ENCODE data around the gene PSD4.

The PSD4 gene

GRCh38 chr2:113220970-113221708, 47.4 kb downstream of the PSD4 start:
- Histone ChIP-seq H3K9me3 (ENCODE audit: insufficient read depth, low read length) (no peaks in the 10 kb centered on the region), H2AFZ (ENCODE audit: low read depth, low read length) (no peak overlapping the region), H3K27ac (ENCODE audit: low read length) (no peak overlapping the region), H3K4me1 (ENCODE audit: low read length) (no peaks in the 10 kb centered on the region), H3K9ac (ENCODE audit: low read length) (no peak overlapping the region), H4K20me1 (ENCODE audit: insufficient read depth, low read length) (no peaks in the 10 kb centered on the region), H3K79me2 (ENCODE audit: low read length) (no peaks in the 10 kb centered on the region), H3K4me2 (ENCODE audit: low read length) (no peak overlapping the region), H3K4me3 (ENCODE audit: low read length) (no peak overlapping the region), H3K27me3 (ENCODE audit: low read depth, low read length) (no peaks in the 10 kb centered on the region), H3K36me3 (replicated peaks; ENCODE audit: low read depth, low read length) (no peaks in the 10 kb centered on the region)
- TF ChIP-seq EZH2phosphoT487 (IDR thresholded peaks at IDR 0.05; ENCODE audit: low read depth) (no peak), CTCF (IDR thresholded peaks at IDR 0.05; ENCODE audit: low read depth, low read length) (no peak)

DNA sequence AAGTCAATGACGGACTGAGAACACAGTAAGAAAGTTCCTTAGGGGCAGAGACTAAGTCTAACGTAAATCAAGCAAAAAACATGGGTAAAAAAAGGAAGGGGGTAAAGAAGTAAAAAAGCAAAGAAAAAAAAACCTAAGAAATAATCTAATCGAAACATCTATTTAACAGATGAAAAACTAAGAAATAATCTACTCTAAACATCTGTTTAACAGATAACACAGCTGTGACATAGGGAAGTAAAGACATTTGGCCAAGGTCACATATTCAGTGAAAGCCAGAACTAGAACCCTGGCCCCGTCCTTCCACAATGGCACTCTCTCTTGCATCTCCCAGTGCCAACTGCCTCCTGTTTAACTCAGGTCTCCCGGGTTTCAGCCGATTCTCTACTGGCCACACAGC, 48.1 kb downstream of the PSD4 start:
- no peaks in the 10 kb centered on the region for H3K27me3 ChIP-seq (ENCODE audit: low read depth, low read length)
- TF ChIP-seq EZH2phosphoT487 (IDR thresholded peaks at IDR 0.05; ENCODE audit: low read depth) (no peak), CTCF (IDR thresholded peaks at IDR 0.05; ENCODE audit: low read depth, low read length) (no peak)
- H4K20me1 ChIP-seq (ENCODE audit: insufficient read depth, low read length), result no peaks in the 10 kb centered on the region
- no peak overlapping the region for H3K4me3 ChIP-seq (ENCODE audit: low read length)
- H3K9ac ChIP-seq (ENCODE audit: low read length), result no peak overlapping the region
- no peak overlapping the region for H2AFZ ChIP-seq (ENCODE audit: low read depth, low read length)
- H3K9me3 ChIP-seq (ENCODE audit: insufficient read depth, low read length), result no peaks in the 10 kb centered on the region
- H3K79me2 ChIP-seq (ENCODE audit: low read length), result no peaks in the 10 kb centered on the region
- no peaks in the 10 kb centered on the region for H3K4me1 ChIP-seq (ENCODE audit: low read length)
- no peak overlapping the region for H3K27ac ChIP-seq (ENCODE audit: low read length)
- H3K36me3 ChIP-seq (replicated peaks; ENCODE audit: low read depth, low read length), result no peaks in the 10 kb centered on the region
- no peak overlapping the region for H3K4me2 ChIP-seq (ENCODE audit: low read length)

DNA sequence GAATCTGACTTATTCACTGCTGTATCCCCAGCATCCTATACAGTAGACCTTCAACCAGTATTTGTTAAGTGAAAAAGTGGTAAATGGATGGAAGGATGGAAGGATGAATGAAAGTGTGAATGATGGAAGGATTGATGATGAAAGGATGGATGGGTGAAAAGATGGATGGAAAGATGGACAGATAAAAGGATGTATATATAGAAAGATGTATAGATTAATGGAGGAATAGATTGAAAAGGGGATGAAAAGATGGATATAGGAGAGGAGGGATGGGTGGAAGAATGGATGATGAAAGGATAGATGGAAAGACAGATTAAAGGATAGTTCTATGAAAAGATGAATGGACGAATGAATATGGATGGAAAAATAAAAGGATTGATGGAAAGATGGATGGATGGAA, 50.0 kb downstream of the PSD4 start:
- Histone ChIP-seq H4K20me1 (ENCODE audit: insufficient read depth, low read length) (no peaks in the 10 kb centered on the region), H3K36me3 (replicated peaks; ENCODE audit: low read depth, low read length) (no peaks in the 10 kb centered on the region), H3K4me1 (ENCODE audit: low read length) (no peaks in the 10 kb centered on the region), H3K27me3 (ENCODE audit: low read depth, low read length) (no peaks in the 10 kb centered on the region), H3K27ac (ENCODE audit: low read length) (no peak overlapping the region), H3K9me3 (ENCODE audit: insufficient read depth, low read length) (no peaks in the 10 kb centered on the region), H3K4me2 (ENCODE audit: low read length) (no peak overlapping the region), H3K4me3 (ENCODE audit: low read length) (no peak overlapping the region), H2AFZ (ENCODE audit: low read depth, low read length) (no peak overlapping the region), H3K79me2 (ENCODE audit: low read length) (no peaks in the 10 kb centered on the region), H3K9ac (ENCODE audit: low read length) (no peak overlapping the region)
- TF ChIP-seq CTCF (IDR thresholded peaks at IDR 0.05; ENCODE audit: low read depth, low read length) (no peak), EZH2phosphoT487 (IDR thresholded peaks at IDR 0.05; ENCODE audit: low read depth) (no peak)

DNA sequence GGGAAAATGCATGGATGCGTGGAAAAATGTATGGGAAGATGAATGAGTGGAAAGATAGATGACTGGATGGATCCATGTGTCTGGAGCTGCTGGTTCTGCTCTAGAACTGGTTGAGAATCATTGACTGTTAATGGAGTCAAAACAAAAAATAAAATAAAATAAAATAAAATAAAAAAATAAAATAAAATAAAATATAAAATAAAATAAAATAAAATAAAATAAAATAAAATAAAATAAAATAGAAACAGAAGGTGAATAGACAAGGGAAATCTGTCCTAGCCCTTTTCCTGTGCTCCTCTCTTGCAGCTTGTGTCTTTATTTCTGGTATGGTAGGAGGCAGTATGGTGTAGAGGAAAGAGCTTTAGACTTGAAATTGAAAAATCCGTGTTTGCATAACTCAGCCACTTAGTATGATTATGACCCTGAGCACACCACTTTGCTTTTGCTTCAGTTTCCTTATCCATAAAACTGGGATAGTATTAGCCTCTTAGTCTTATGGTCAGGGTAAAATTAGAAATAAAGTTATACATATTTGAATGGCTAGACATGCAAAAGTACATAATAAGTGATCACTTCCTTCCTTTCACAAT, 51.0 kb downstream of the PSD4 start:
- no peak overlapping the region for H2AFZ ChIP-seq (ENCODE audit: low read depth, low read length)
- no peak overlapping the region for H3K4me3 ChIP-seq (ENCODE audit: low read length)
- no peak overlapping the region for H3K4me2 ChIP-seq (ENCODE audit: low read length)
- no peak overlapping the region for H3K9ac ChIP-seq (ENCODE audit: low read length)
- H4K20me1 ChIP-seq (ENCODE audit: insufficient read depth, low read length), result no peaks in the 10 kb centered on the region
- H3K4me1 ChIP-seq (ENCODE audit: low read length), result no peaks in the 10 kb centered on the region
- TF ChIP-seq CTCF (IDR thresholded peaks at IDR 0.05; ENCODE audit: low read depth, low read length) (no peak), EZH2phosphoT487 (IDR thresholded peaks at IDR 0.05; ENCODE audit: low read depth) (no peak)
- no peaks in the 10 kb centered on the region for H3K36me3 ChIP-seq (replicated peaks; ENCODE audit: low read depth, low read length)
- no peaks in the 10 kb centered on the region for H3K27me3 ChIP-seq (ENCODE audit: low read depth, low read length)
- no peak overlapping the region for H3K27ac ChIP-seq (ENCODE audit: low read length)
- no peaks in the 10 kb centered on the region for H3K79me2 ChIP-seq (ENCODE audit: low read length)
- H3K9me3 ChIP-seq (ENCODE audit: insufficient read depth, low read length), result no peaks in the 10 kb centered on the region
